Muscle layer of duodenum (tissue), 2 donors: ENCODE results near the gene LIPJ.

Source experiments
- H3K27ac ChIP-seq: one replicate; pipeline ENCODE4 v1.7.0; 2013; ENCODE audit warnings: mild to moderate bottlenecking, low read length
- H3K27me3 ChIP-seq: one replicate; pipeline ENCODE4 v1.7.0; 2013; ENCODE audit warnings: low read depth, mild to moderate bottlenecking, control low read depth, low read length
- H3K36me3 ChIP-seq, 2 donors: one replicate each; pipeline ENCODE4 v1.7.0; 2013; ENCODE audit warnings: low read length in 2 of 2, control low read depth in 1 of 2, mild to moderate bottlenecking in 1 of 2; ENCODE audit not compliant: insufficient read depth in 2 of 2, control insufficient read depth in 1 of 2
- H3K4me1 ChIP-seq, 2 donors: one replicate each; pipeline ENCODE4 v1.7.0; 2013; ENCODE audit warnings: low read length in 2 of 2, mild to moderate bottlenecking in 2 of 2, control low read depth in 1 of 2, moderate library complexity in 1 of 2; ENCODE audit not compliant: insufficient read depth in 2 of 2, control insufficient read depth in 1 of 2
- H3K4me3 ChIP-seq, 2 donors: one replicate each; pipeline ENCODE4 v1.7.0; 2013; ENCODE audit warnings: low read length in 2 of 2, low read depth in 1 of 2, mild to moderate bottlenecking in 1 of 2
- H3K9me3 ChIP-seq, 2 donors: one replicate each; pipeline ENCODE4 v1.7.0; 2013; ENCODE audit warnings: low read length in 2 of 2, control low read depth in 1 of 2, mild to moderate bottlenecking in 1 of 2; ENCODE audit not compliant: control insufficient read depth in 1 of 2
- donor health status: healthy.

The LIPJ gene

DNA sequence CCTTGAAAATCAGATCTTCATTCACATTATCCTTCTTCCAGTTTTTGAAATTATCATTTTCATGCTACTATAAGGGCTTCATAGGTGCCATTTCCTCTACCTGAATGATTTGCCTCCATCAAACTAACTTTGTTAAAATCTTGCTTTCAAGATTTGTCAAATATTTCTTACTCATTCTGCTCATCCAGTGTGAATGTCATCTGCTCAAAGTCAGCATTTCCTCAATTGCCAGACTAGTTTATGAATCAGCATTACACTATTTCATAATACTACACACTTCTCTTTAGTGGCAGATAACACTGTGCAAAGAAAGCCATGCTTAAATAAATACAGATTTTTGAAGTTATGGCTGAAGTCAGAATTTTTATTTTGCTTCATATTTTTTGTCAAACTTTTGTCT lies 56.4 kb downstream of the LIPJ start:
- Histone ChIP-seq H3K9me3 (peaks cover 0 to 7% of the 10 kb centered on the region in 2 donors), H3K4me3 (no peak overlapping the region), H3K36me3 (no peaks in the 10 kb centered on the region), H3K27ac (no peak overlapping the region), H3K27me3 (no peaks in the 10 kb centered on the region), H3K4me1 (no peaks in the 10 kb centered on the region)

DNA sequence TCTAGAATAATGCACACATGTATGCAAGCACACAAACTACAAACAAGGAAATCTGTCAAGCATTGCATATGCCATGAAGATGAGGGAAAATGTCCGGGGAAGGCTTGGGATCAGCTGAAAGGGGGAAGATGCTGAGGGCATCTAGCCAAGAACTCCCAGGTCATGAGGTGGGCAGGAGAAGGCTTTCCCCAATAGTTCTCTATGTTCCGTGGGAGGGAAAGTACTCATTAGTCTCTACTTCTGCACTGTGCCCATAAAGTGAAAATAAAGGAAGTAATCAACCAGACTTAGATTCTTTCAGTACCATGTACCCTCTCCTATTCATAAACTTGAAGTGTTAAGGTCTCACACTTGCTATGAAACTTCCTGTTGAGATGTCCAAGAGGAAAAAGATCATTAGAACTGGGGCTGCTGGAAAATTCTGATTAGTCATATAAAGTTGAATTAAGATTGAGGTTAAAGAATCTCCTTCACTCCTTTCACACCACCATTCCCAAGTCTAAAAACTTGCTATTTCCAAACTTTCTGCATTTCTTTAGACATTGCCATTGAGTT lies 60.6 kb downstream of the LIPJ start:
- Histone ChIP-seq H3K27ac (no peak overlapping the region), H3K4me1 (no peaks in the 10 kb centered on the region), H3K9me3 (no peaks in the 10 kb centered on the region), H3K27me3 (no peaks in the 10 kb centered on the region), H3K4me3 (no peak overlapping the region), H3K36me3 (no peaks in the 10 kb centered on the region)

GRCh38 chr10:88651101-88651551 lies 64.6 kb downstream of the LIPJ start:
- no peaks in the 10 kb centered on the region for H3K9me3 ChIP-seq
- H3K4me3 ChIP-seq = no peak overlapping the region
- H3K27me3 ChIP-seq = no peaks in the 10 kb centered on the region
- H3K27ac ChIP-seq = no peak overlapping the region
- no peaks in the 10 kb centered on the region for H3K36me3 ChIP-seq
- no peaks in the 10 kb centered on the region for H3K4me1 ChIP-seq

- Histone ChIP-seq H3K4me3 (no peak overlapping the region), H3K27ac (no peak overlapping the region), H3K4me1 (no peaks in the 10 kb centered on the region), H3K9me3 (peaks cover 0 to 2% of the 10 kb centered on the region in 2 donors), H3K27me3 (no peaks in the 10 kb centered on the region), H3K36me3 (no peaks in the 10 kb centered on the region)
These were observed 66.1 kb downstream of the LIPJ start for GRCh38 chr10:88652616-88653015.
